DMS114 treated with DMSO at 0.1 percent for 48 hours (cell line): ENCODE data around the gene SRGAP1.

Source experiments
- DNase-seq: peaks from one replicate; lab custom pipeline; 2025; ENCODE audit not compliant: unreplicated experiment; lab: John Stamatoyannopoulos, UW

The SRGAP1 gene

GRCh38 chr12:64081008-64081404 lies 236.5 kb downstream of the SRGAP1 start:
- no peak for DNase-seq

GRCh38 chr12:64082116-64082515 lies 237.6 kb downstream of the SRGAP1 start:
- no peak for DNase-seq

GRCh38 chr12:64082866-64083268 lies 238.4 kb downstream of the SRGAP1 start:
- DNase-seq, result no peak

GRCh38 chr12:64083285-64084210 lies 239.0 kb downstream of the SRGAP1 start:
- DNase-seq, result no peak

- DNase-seq, result no peak
Observed at GRCh38 chr12:64085154-64085553, 240.7 kb downstream of the SRGAP1 start.

GRCh38 chr12:64085996-64086395 lies 241.5 kb downstream of the SRGAP1 start:
- no peak for DNase-seq

- DNase-seq, result no peak
Observed at GRCh38 chr12:64086946-64087345, 242.4 kb downstream of the SRGAP1 start.

- no peak for DNase-seq
Observed at GRCh38 chr12:64087761-64088160, 243.3 kb downstream of the SRGAP1 start.

GRCh38 chr12:64088431-64089349 lies 244.2 kb downstream of the SRGAP1 start:
- no peak for DNase-seq

- DNase-seq, result no peak
Observed at GRCh38 chr12:64090047-64090446, 245.5 kb downstream of the SRGAP1 start.

- no peak for DNase-seq
Observed at GRCh38 chr12:64091186-64091585, 246.7 kb downstream of the SRGAP1 start.

- no peak for DNase-seq
Observed at GRCh38 chr12:64092507-64093196, 248.2 kb downstream of the SRGAP1 start.

- no peak for DNase-seq
Observed at GRCh38 chr12:64093689-64094088, 249.2 kb downstream of the SRGAP1 start.

GRCh38 chr12:64097366-64098105 lies 253.0 kb downstream of the SRGAP1 start:
- no peak for DNase-seq

- DNase-seq, result no peak
Observed at GRCh38 chr12:64098709-64099354, 254.3 kb downstream of the SRGAP1 start.

- no peak for DNase-seq
Observed at GRCh38 chr12:64099397-64099796, 254.9 kb downstream of the SRGAP1 start.

- DNase-seq, result no peak
Observed at GRCh38 chr12:64102339-64102738, 257.8 kb downstream of the SRGAP1 start.

GRCh38 chr12:64103825-64104740 lies 259.6 kb downstream of the SRGAP1 start:
- DNase-seq, result no peak

GRCh38 chr12:64105026-64105425 lies 260.5 kb downstream of the SRGAP1 start:
- no peak for DNase-seq
